ENCODE results near the gene FAM13B.
"Not testable (repeated sequence)": the region's sequence is repeated elsewhere in the genome, so short reads cannot be mapped to it uniquely, and the experiment has no call there.

The FAM13B gene

GRCh38 chr5:137959488-137959887 is 73.4 kb downstream of the FAM13B start:
- no peak for DNase-seq

- DNase-seq: no peak
Observed at GRCh38 chr5:137957948-137958347, 74.9 kb downstream of the FAM13B start.

DNA sequence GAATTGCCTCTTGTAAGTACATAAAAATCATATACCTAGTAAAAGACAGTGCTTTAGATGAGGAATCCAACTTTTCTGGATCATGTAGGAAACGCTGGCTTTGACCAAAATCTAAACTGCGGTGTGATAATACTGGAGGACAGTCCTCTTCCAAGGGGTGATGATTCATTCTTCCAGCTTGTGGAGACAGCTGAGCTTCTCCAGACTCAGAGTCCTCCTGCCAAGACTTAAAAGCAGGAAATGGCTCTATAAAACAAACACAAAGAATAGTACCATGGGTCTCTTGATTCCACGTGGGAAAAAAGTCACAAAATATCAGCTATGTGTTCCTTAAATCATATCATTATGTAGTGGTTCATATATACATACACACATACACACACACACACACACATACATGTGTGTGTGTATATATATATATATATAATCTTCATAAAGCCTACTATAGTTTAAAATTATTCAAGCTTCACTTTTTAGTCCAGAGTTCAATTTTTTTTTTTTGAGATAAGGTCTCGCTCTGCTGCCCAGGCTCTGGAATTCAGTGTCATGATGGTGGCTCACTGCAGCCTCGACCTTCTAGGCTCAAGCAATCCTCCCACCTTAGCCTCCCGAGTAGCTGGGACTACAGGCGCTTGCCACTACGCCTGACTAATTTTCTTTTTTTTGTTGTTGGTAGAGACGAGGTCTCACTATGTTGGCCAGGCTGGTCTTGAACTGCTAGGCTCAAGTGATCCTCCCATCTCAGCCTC is 78.6 kb downstream of the FAM13B start:
- no peak for DNase-seq

DNA sequence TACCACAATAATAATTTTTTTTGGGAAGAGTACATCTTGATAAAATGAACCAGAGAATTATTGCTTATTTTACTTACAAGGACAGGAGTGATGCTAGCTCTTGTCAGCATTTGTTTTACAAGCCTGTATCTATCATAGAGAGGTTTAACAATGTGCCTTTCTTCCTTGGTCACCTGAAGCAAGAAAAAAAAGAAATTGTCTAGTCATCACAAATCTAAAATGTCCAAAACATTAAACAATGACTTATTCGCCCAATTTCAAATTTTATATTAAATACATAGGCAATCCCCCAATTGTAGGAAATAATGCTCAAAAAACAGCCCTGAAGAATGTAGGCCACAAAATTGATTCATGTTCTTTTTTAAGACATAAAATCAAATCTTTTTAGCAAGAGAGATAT is 87.1 kb downstream of the FAM13B start:
- no peak for DNase-seq

DNA sequence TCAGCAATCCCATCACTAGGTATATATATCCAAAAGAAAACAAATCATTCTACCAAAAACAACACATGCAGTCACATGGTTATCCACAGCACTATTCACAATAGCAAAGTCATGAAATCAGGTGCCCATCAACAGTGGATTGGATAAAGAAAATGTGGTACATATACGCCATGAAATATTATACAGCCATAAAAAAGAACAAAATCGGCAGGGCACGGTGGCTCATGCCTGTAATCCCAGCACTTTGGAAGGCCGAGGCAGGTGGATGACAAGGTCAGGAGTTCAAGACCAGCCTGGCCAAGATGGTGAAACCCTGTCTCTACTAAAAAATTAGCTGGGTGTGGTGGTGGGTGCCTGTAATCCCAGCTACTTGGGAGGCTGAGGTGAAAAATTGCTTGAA is 88.6 kb downstream of the FAM13B start:
- not testable (repeated sequence) for DNase-seq

DNA sequence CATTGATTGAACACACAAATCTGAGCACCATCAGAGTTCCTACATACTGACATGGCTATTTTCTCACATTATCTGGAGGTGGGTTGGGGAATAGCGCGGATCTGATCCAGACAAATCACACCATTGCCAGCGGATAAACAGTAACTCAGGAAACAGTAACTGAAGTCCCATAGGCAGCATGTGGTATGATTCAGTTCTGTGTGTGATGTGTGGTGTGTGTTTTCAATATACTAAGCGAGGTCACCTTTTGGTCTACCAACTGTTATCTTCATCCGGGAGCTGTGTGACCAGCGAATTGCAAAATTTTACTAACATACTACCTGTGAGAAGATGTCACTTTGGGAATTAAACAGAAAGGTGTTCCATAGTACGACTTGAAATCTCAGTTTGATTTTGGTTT is 93.5 kb downstream of the FAM13B start:
- DNase-seq: no peak

DNA sequence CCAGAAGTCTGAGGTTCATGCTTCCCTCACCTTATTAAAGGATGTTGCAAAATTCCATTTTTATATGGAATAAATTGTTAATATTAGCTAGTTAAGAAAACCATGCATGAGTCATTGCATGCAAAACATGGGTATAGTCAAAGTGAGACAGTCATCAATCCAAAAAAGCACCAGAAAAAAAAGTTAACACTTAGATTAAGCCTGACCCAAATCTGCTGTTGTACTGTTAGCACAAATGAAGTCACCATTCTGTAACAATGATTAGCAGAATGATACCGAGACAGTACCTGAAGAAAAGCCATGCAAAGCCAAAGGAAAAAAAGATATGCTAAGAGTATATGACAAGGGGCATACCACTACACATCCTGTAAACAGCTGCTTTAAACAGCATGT is 94.1 kb downstream of the FAM13B start:
- no peak for DNase-seq

- no peak for DNase-seq
Observed at GRCh38 chr5:137937994-137938750, 94.7 kb downstream of the FAM13B start.

- no peak for DNase-seq
Observed at GRCh38 chr5:137935694-137936093, 97.2 kb downstream of the FAM13B start.

- DNase-seq: no peak
Observed at GRCh38 chr5:137935190-137935589, 97.7 kb downstream of the FAM13B start.

DNA sequence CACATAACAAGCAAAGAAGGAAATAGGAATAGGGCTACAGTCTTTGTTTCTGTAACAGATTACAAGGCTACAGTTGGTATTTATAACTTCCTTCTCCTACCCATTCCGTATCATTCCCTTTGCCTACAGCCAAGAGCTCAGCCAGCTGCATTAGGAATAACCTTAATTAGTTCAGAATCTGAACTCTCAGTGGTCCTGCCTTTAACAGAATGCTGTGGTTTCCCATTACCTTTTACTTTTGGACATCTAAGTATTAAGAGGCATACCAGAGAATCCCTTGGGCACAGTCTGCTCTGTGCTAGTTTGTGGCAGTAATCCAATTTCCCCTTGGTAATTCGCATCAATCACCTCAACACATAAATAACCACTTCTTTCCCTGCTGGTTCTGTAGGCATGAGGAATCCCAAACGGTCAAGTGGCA is 99.4 kb downstream of the FAM13B start:
- DNase-seq: no peak

DNA sequence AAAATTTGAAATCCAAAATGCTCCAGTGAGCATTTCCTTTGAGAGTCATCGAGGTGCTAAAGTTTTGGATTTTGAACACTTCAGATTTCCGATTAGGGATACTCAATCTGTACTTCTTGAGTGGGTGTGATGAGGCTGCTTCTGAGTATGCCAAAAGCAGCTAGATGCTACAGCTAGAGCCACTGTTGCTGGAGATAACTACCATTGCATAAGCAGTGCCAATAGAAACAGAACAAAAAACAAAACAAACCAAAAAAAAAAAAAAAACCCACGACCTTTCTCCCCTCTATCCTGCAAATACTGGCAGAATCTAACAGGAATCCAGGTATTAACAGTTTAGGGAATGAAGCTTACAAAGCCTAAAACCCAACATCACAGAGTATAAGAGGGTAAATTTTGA is 100.1 kb downstream of the FAM13B start:
- DNase-seq: no peak

GRCh38 chr5:137923856-137924255 is 109.0 kb downstream of the FAM13B start:
- DNase-seq: no peak

DNA sequence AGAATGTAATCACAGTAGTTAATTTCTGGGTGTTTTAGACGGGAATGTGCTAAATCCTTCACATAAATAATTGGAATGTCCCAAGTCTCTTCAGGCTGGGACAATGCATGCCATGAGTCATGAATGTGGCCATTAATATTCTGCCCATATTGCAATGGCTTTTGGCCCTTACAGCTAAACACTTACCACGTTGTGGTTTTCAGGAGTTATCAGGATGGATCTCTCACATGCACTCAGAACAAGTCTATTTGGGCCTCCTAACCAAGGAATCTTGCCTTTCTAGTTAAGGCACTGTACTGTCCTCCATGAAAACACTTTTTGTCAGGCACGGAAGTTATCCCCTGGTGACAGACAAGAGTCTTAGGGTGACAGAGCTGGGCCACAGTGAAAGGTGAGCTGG is 110.9 kb downstream of the FAM13B start:
- no peak for DNase-seq

DNA sequence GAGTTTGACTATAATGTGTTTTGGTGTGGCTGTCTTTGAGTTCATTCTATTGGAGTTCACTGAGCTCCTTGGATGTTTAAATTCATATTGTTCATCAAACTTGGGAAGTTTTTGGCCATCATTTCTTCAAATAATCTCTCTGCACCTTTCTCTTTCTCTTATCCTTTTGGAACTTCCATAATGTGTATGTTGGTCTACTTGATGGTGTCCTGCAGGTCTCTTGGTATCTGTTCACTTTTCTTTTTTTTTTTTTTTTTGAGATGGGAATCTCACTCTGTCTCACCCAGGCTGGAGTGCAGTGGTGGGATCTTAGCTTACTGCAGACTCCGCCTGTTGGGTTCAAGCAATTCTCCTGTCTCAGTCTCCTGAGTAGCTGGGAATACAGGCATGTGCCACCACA is 116.0 kb downstream of the FAM13B start:
- DNase-seq: no peak

DNA sequence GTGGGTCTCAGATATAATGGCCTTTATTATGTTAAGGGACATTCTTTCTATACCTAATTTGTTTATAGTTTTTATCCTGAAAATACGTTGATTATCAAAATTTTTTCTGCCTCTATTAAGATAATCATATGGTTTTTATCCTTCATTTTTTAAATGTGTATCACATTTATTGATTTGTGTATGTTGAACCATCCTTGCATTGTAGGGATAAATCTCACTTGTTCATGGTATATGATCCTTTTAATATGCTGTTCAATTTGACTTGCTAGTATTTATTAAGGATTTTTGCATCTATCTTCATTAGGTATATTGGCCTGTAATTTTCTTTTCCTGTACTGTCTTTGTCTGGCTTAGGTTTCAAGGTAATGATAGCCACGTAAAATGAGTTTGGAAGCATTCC is 118.1 kb downstream of the FAM13B start:
- no peak for DNase-seq

- DNase-seq: no peak
Observed at GRCh38 chr5:137902408-137903133, 130.3 kb downstream of the FAM13B start.

DNA sequence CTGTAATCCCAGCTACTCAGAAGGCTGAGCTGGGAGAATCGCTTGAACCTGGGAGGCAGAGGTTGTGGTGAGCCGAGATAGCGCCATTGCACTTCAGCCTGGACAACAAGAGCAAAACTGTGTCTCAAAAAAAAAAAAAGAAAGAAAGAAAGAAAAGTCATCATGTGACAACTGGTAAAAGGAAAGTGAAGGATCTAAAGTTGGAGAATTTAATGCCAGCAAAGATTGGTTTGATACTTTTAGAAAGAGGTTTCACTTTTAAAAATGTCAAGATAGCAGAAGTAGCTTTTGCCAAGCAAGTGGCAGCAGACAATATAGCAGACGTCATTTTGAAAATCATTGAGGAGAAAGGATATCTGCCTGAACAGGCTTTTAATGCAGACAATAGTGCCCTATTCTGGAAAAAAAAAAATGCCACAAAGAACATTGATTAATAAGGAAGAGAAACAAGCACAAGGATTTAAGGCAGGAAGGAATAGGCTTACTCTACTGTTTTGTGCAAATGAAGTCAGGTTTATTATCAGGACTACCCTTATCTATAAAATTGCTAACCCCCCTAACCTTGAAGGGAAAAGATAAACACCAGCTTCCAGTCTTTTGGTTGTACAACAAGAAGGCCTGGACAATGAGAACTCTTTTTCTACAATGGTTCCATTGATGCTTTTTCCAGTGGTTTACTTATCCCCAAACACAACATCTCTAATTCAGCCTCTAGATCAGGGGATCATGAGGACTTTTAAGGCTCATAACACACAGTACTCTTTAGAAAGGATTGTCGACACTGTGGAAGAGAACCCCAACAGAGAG is 131.7 kb downstream of the FAM13B start:
- no peak for DNase-seq

DNA sequence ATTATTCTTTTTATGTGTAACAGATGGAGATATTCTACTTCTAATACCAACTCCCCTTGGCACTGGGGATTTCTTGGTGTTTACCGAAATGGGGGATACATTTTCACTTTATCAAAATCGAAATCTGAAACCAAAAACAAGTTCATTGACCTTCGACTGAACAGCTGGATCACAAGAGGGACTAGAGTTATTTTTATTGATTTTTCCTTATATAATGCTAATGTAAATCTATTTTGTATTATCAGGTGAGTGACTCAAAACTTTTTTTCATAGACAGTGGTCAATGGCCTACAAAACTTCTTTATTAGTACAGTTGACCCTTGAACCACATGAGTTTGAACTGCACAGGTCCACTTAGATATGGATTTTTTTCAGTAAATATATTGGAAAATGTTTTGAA is 133.4 kb downstream of the FAM13B start:
- no peak for DNase-seq

DNA sequence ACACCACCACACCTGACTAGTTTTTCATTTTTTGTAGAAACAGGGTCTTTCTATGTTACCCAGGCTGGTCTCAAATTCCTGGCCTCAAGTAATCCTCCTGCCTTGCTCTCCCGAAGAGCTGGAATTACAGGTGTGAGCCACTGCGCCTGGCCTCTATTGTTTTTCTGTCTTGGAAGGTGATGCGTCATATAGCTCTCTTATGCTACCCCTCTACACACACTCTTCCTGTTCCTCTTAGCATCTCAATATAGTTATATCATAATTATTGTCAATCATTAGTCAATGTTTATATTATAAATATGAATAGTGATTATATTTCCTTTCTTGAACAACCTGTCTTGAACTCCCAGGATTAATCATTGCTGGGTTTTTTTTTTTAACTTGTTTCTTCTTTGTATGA is 136.3 kb downstream of the FAM13B start:
- DNase-seq: no peak

DNA sequence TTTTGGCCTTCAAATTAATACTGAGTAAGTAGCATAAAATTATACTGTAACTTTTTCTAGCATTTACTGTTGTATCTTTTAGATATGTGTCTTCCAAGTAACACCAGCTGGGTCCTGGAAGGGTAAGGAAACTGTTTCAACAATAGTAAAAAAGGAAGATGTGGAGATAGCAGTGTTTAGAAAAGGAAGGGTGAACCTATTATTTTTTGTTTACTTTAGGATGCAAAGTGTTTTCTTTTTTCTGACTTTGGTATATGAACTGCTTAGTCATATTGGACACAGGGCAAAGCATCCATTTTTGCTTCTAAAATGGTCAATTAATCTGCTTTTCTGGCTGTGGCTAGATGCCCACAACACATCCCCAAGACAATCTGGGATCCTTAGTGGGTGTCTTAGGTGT is 138.3 kb downstream of the FAM13B start:
- DNase-seq: no peak

DNA sequence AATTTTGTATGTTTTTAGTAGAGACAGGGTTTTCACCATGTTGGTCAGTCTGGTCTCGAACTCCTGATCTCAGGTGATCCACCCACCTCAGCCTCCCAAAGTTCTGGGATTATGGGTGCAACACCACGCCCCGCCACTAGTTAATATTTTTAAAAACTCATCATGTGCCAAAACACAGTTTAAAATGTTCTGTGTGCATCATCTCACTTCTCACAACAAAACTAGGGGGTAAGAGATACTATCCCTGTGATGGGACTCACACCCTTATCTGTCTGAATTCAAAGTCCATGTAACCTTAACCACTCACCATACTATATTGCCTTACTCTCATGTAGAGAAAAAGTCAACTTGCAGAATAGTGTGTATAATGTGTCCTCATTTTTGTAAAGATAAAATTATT is 141.0 kb downstream of the FAM13B start:
- peak; percentile 3 for DNase-seq

DNA sequence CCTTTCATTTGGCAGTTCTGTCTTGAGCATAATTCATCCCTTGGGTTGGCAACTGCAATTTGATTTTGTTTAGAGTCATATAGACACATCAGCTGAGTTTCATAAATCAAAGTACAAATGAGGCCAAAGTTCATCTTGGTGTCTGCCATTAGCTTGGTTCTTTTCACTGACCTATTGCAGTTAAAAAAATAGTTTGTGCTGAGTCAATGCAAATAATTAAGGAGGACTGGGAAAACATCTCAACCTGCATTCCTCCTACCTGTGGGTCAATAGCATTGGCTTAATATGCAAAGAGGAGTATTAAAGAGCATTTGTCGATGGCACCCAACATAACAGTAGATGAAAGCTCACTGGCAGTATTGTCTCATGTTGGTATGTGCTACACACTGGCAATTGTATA is 142.0 kb downstream of the FAM13B start:
- DNase-seq: no peak

All from CD4-positive, alpha-beta T cell treated with Interleukin-17A for 1 hour (primary cell).